WI38 (cell line): Measurements from ENCODE around the gene GRAMD2A.

ENCODE experiments used
- H3K4me3 ChIP-seq: 2 replicates; pipeline ENCODE4 v1.5.1; 2011; ENCODE audit warnings: low read depth, mild to moderate bottlenecking, control low read depth, low read length
- TF ChIP-seq, protein P1 (sequence below): IDR thresholded peaks from 2 replicates; pipeline ENCODE4 v1.5.1; 2012; ENCODE audit warnings: low read depth, mild to moderate bottlenecking, control low read depth, low read length

GRAMD2A gene

GRCh38 chr15:72202801-72203506 lies 5.4 kb upstream of the GRAMD2A start:
- TF ChIP-seq, protein P1, sequence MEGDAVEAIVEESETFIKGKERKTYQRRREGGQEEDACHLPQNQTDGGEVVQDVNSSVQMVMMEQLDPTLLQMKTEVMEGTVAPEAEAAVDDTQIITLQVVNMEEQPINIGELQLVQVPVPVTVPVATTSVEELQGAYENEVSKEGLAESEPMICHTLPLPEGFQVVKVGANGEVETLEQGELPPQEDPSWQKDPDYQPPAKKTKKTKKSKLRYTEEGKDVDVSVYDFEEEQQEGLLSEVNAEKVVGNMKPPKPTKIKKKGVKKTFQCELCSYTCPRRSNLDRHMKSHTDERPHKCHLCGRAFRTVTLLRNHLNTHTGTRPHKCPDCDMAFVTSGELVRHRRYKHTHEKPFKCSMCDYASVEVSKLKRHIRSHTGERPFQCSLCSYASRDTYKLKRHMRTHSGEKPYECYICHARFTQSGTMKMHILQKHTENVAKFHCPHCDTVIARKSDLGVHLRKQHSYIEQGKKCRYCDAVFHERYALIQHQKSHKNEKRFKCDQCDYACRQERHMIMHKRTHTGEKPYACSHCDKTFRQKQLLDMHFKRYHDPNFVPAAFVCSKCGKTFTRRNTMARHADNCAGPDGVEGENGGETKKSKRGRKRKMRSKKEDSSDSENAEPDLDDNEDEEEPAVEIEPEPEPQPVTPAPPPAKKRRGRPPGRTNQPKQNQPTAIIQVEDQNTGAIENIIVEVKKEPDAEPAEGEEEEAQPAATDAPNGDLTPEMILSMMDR, result no peak
- H3K4me3 ChIP-seq, result no peak overlapping the region

DNA sequence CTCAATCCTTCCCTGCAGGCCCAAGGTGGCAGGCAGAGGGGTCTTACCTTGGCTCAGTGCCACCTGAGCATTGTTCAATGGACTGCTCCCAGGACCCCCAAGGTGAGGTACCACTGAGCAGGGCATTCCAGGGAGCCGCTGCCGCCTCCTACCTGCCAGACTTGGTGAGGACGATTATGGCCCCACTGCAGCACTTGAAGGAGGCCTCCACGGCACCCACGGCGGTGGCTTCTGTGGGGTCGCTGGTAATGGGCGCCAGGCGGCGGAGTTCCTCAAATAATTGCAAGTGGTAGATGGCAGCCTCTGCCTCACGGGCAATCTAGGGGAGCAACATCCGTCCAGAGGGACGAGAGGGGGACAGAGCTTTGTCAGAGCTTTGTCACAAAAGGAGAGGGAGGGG lies 4.7 kb upstream of the GRAMD2A start:
- TF ChIP-seq, protein P1, result no peak
- H3K4me3 ChIP-seq, result no peak overlapping the region

GRCh38 chr15:72201391-72201921 lies 3.9 kb upstream of the GRAMD2A start:
- TF ChIP-seq, protein P1, result no peak
- no peak overlapping the region for H3K4me3 ChIP-seq

DNA sequence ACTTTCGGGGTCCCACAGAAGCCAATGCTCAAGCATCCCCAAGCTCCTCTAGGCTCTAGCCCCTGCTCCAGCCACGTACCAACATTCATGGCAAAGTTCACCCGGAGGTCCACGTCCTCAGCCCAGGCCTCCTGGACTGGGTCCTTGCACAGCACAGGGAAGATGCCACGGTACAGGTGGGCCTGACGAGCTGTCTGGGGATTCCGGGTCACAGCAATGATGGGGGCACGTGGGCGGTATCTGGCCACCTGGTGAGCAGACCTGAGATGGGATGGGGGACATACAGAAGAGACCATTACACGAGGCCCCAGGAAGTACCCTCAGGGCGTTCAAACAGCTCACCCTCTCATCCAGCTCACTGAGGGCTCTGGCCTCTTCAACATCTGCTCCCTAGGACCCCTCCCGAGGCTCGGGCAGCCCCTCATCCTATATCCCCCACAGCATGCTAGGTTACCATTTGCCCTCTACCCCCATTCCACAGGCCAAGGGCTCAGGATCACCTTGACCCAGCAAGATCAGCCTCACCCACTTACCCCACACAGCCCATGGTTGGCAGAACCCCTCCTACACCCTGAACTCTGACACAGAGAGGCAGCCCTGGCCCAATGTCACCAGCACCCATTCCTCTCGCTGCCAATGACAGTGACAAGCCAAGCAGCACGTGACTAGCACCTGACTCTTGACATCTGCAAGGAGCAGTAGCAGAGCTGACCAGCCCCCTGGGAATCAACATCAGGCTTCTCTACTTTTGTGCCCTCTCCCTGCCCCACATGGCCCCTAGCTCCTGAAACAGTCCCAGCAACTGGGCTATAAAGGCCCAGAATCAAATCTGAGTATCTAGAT lies 3.0 kb upstream of the GRAMD2A start:
- TF ChIP-seq, protein P1, result no peak
- no peak overlapping the region for H3K4me3 ChIP-seq

GRCh38 chr15:72199721-72200212 lies 2.2 kb upstream of the GRAMD2A start:
- TF ChIP-seq, protein P1, result peak; percentile 83
- H3K4me3 ChIP-seq, result no peak overlapping the region

DNA sequence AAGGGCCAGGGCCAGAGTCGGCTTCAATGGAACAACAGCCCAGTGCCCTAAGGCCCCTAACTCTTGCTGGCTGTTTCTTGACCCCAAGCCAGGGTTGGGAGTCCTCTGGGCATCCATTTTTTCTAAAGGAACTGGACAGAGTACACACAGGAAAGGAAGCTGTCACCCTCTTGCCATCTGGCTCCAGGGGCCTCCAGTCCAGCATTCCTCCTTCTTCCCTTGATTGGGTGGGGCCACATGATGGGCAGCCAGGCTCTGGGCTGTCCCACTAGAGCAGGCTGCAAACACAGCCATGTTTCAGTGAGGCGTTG lies 1.6 kb upstream of the GRAMD2A start:
- TF ChIP-seq, protein P1, result no peak
- no peak overlapping the region for H3K4me3 ChIP-seq
